Prostate gland (tissue), 2 donors: ENCODE results near the gene MAP9. TPM values are rescaled to one million over a fixed set of nuclear protein-coding genes. Genes with fewer than 3 reads are reported as not detected.

Experiments used
- DNase-seq: peaks from one replicate; pipeline ENCODE4 v3.0.0-alpha.2; 2019; ENCODE audit warnings: low spot score
- H3K27ac ChIP-seq, 2 donors: fragments of 200-600 bp; sonication (generic); 2 replicates each; pipeline ENCODE4 v1.5.1; 2017 to 2019
- H3K27me3 ChIP-seq: fragments of 200-600 bp; sonication (generic); replicated peaks from 2 replicates; pipeline ENCODE4 v1.5.1; 2019; ENCODE audit not compliant: insufficient read depth
- H3K36me3 ChIP-seq, 2 donors: fragments of 200-600 bp; sonication (generic); 1 replicate in 1 of 2; 2 replicates in 1 of 2; pipeline versions ENCODE4 v1.5.1 to v1.8.1; 2017 to 2019
- H3K4me1 ChIP-seq: fragments of 200-600 bp; sonication (generic); replicated peaks from 2 replicates; pipeline ENCODE4 v1.5.1; 2019
- H3K4me3 ChIP-seq, 2 donors: fragments of 200-600 bp; sonication (generic); 2 replicates each; pipeline ENCODE4 v1.5.1; 2017 to 2019
- H3K9me3 ChIP-seq: fragments of 200-600 bp; sonication (generic); 2 replicates; pipeline ENCODE4 v1.5.1; 2017
- POLR2A ChIP-seq: fragments of 450-650 bp; IDR thresholded peaks from one replicate; pipeline ENCODE4 v1.6.1; 2016; ENCODE audit warnings: antibody characterized with exemption, mild to moderate bottlenecking
- POLR2AphosphoS5 ChIP-seq: sonication (generic); formaldehyde crosslinking; IDR thresholded peaks from one replicate; pipeline ENCODE4 v1.6.1; 2017; ENCODE audit warnings: antibody characterized with exemption
- WGBS: methylation state at CpG from one replicate; pipeline ENCODE4 v1.1.5; 2018; 5-methylcytosine and 5-hydroxymethylcytosine counted together
- intact Hi-C: fragments of 100-400 bp; cut with DNase I; formaldehyde crosslinking; loops from one replicate; pipeline ENCODE4 v1.14.2; 2022
- total RNA-seq, 2 donors: library from RNA; depleted of rRNA; stranded (reverse); fragments of >200 nt; gene quantifications; one replicate each; pipeline ENCODE4 v1.1.0, GENCODE V29; 2016
- TF ChIP-seq, protein P1 (sequence below), 4 experiments: fragments of 200-600 bp in 2 of 4; fragments of 450-650 bp in 2 of 4; sonication (generic) in 2 of 4; IDR thresholded peaks; 1 replicate in 3 of 4; 2 replicates in 1 of 4; pipeline ENCODE4 v1.5.1; 2016 to 2019; ENCODE audit warnings: antibody characterized with exemption in 4 of 4, mild to moderate bottlenecking in 2 of 4, moderate library complexity in 2 of 4

Gene MAP9
- total RNA-seq, 2 donors from 2014 or later, result 15.8 to 17.9 TPM

DNA sequence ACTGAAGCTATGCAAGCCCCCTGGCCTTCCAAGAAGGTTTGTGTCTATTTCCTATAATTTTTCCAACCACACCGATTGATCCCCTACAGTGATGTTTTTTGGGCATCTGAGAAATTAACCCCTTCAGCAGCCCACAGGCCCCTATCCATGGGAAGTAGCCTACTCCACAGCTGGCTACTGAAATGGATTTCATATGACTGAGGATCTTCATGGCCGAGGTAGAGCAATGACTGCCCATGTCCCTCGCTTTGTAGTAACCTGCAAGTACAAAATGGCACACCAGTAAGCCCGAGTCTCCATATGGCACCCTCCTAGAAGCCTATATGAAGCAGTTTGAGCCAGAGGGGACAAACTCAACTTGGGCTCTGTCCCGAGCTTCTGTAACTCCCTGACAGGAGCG, 36.8 kb downstream of the MAP9 start:
- intact Hi-C loops, result no loop called here
- Histone ChIP-seq H3K4me1 (no peaks in the 10 kb centered on the region), H3K4me3 (no peak overlapping the region), H3K27me3 (no peaks in the 10 kb centered on the region), H3K27ac (no peak overlapping the region), H3K36me3 (no peaks in the 10 kb centered on the region), H3K9me3 (no peaks in the 10 kb centered on the region)
- WGBS, result 87% methylated on average over 6 of the region's 6 CpGs
- no peak for DNase-seq
- TF ChIP-seq POLR2A (no peak), POLR2AphosphoS5 (no peak)
- TF ChIP-seq, protein P1, sequence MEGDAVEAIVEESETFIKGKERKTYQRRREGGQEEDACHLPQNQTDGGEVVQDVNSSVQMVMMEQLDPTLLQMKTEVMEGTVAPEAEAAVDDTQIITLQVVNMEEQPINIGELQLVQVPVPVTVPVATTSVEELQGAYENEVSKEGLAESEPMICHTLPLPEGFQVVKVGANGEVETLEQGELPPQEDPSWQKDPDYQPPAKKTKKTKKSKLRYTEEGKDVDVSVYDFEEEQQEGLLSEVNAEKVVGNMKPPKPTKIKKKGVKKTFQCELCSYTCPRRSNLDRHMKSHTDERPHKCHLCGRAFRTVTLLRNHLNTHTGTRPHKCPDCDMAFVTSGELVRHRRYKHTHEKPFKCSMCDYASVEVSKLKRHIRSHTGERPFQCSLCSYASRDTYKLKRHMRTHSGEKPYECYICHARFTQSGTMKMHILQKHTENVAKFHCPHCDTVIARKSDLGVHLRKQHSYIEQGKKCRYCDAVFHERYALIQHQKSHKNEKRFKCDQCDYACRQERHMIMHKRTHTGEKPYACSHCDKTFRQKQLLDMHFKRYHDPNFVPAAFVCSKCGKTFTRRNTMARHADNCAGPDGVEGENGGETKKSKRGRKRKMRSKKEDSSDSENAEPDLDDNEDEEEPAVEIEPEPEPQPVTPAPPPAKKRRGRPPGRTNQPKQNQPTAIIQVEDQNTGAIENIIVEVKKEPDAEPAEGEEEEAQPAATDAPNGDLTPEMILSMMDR (IDR thresholded peaks at IDR 0.05), result no peak

DNA sequence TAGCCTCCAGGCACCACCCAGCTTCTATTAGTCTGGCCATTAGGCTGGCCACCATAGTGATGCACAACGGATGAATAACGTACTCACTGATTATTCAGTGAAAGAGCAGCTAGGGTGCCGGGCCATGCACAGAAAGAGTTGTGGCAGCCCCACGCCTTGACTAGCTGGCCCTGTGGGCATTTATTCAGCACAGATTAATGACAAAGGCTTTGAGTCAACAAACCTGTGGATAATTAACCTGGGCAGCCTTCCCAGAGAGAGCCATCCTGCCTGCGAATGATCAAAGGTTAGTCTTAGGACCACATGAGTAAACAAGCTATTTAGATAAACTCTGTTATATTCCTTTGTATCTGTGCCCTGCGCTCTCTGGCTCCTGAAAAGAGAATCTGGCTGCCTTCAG, 37.2 kb downstream of the MAP9 start:
- Histone ChIP-seq H3K27me3 (no peaks in the 10 kb centered on the region), H3K4me3 (no peak overlapping the region), H3K9me3 (no peaks in the 10 kb centered on the region), H3K27ac (no peak overlapping the region), H3K36me3 (no peaks in the 10 kb centered on the region), H3K4me1 (no peaks in the 10 kb centered on the region)
- WGBS, result 71% methylated on average over 6 of the region's 6 CpGs
- TF ChIP-seq POLR2A (no peak), POLR2AphosphoS5 (no peak)
- TF ChIP-seq, protein P1 (IDR thresholded peaks at IDR 0.05), result no peak
- intact Hi-C loops, result no loop called here
- DNase-seq, result no peak

GRCh38 chr4:155338196-155338595, 38.6 kb downstream of the MAP9 start:
- Histone ChIP-seq H3K4me3 (no peak overlapping the region), H3K27ac (no peak overlapping the region), H3K4me1 (no peaks in the 10 kb centered on the region), H3K9me3 (no peaks in the 10 kb centered on the region), H3K36me3 (no peaks in the 10 kb centered on the region), H3K27me3 (no peaks in the 10 kb centered on the region)
- WGBS, result 100% methylated on average over 1 of the region's 1 CpG
- TF ChIP-seq POLR2A (no peak), POLR2AphosphoS5 (no peak)
- TF ChIP-seq, protein P1 (IDR thresholded peaks at IDR 0.05), result no peak
- intact Hi-C loops, result no loop called here
- DNase-seq, result no peak

DNA sequence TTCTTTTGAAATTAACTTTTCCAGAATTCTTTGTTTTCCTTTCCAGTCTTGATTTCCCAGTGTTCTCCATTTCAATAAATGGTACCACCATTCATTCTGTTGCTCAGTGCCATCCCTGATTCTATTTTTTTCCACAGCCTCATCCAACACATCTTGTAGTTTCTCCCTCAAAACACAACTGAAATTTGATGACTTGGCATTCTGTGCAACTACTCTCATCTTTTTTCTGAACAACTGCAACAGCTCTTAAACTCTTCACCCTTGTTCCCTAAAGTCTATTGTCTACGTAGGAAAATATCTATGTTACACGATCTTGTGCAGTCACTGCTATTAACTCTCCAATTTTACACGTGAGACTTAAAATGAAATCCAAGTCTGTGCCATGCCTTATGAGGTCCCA, 40.5 kb downstream of the MAP9 start:
- intact Hi-C loops, result no loop called here
- 68% methylated on average over 3 of the region's 3 CpGs for WGBS

DNA sequence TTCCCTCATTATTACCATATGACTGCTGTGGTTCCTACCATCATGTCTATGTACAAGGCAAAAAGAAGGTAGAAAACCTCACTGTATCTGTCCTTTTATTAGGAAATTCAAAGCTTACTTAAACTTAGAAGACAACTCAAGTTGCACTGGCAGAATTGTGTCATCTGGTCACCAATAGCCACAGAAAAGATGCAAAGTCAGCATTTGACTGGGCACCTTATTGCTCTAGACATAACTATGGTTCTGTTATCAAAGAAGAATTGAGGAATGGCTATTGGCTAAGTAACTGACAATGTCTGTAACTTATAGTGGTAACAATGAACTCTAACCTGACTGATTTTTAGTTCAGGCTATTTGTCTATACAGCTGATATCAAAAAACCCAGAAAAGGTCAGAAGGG, 45.3 kb downstream of the MAP9 start:
- Histone ChIP-seq H3K4me1 (no peaks in the 10 kb centered on the region), H3K9me3 (no peaks in the 10 kb centered on the region), H3K27me3 (no peaks in the 10 kb centered on the region), H3K36me3 (no peaks in the 10 kb centered on the region), H3K27ac (no peak overlapping the region), H3K4me3 (no peak overlapping the region)
- no peak for DNase-seq
- intact Hi-C loops, result no loop called here
- TF ChIP-seq, protein P1 (IDR thresholded peaks at IDR 0.05), result no peak
- TF ChIP-seq POLR2AphosphoS5, result no peak
- no peak for TF ChIP-seq POLR2A

More for the DNA sequence above, 40.5 kb downstream of the MAP9 start:
- Histone ChIP-seq H3K4me3 (no peak overlapping the region), H3K4me1 (no peaks in the 10 kb centered on the region), H3K36me3 (no peaks in the 10 kb centered on the region), H3K27me3 (no peaks in the 10 kb centered on the region), H3K9me3 (no peaks in the 10 kb centered on the region), H3K27ac (no peak overlapping the region)
- DNase-seq, result no peak
- TF ChIP-seq POLR2A, result no peak
- TF ChIP-seq POLR2AphosphoS5, result no peak
- TF ChIP-seq, protein P1 (IDR thresholded peaks at IDR 0.05), result no peak
